Measurements from ENCODE around the gene TMEM120A.

DNA sequence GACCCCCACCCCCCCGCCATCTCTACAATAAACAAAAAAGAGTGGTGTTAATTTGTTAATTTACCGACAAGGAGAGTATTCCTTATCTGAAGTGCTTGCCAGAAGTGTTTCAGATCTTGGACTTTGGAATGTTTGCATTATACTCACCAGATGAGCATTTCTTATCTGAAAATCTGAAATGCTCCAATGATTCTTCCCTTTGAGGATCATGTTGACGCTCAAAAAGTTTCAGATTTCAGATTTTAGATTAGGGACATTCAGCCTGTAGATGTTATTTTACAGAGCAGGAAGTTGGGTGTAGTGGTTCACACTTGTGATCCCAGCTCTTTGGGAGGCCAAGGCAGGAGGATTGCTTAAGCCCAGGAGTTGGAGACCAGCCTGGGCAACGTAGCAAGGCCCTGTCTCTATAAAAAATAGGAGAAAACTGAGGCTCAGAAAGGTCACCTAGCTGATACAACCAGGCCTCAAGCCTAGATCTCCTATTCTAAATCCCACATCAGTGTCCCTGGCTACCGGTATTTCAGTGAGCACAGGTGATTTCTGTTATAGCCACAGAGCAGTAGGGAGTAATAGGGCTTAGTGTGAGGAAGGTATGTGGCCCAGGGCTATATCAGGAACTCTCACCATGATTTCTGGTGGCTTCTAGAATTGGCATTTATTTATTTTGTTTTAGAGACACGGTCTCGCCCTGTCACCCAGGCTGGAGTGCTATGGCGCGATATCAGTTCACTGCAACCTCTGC lies 35.4 kb downstream of the TMEM120A start:
- TF ChIP-seq, protein P1, sequence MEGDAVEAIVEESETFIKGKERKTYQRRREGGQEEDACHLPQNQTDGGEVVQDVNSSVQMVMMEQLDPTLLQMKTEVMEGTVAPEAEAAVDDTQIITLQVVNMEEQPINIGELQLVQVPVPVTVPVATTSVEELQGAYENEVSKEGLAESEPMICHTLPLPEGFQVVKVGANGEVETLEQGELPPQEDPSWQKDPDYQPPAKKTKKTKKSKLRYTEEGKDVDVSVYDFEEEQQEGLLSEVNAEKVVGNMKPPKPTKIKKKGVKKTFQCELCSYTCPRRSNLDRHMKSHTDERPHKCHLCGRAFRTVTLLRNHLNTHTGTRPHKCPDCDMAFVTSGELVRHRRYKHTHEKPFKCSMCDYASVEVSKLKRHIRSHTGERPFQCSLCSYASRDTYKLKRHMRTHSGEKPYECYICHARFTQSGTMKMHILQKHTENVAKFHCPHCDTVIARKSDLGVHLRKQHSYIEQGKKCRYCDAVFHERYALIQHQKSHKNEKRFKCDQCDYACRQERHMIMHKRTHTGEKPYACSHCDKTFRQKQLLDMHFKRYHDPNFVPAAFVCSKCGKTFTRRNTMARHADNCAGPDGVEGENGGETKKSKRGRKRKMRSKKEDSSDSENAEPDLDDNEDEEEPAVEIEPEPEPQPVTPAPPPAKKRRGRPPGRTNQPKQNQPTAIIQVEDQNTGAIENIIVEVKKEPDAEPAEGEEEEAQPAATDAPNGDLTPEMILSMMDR (IDR thresholded peaks at IDR 0.05; ENCODE audit: borderline replicate concordance, extremely low read depth, low read length, poor library complexity, severe bottlenecking) = no peak
- no peak for TF ChIP-seq EZH2 (IDR thresholded peaks at IDR 0.05; ENCODE audit: borderline replicate concordance, low read depth, low read length, severe bottlenecking)
